HepG2 (cell line): ENCODE data around the gene TTLL6. TPM values are rescaled to one million over a fixed set of nuclear protein-coding genes. Genes with fewer than 3 reads are reported as not detected.

Source experiments
- DNMT1 ChIP-seq: sonication (generic); formaldehyde crosslinking; IDR thresholded peaks from 2 replicates; pipeline ENCODE4 v1.5.1; 2020; ENCODE audit warnings: mild to moderate bottlenecking, missing genetic modification reagents
- ELF1 ChIP-seq: sonication (generic); formaldehyde crosslinking; IDR thresholded peaks from 2 replicates; pipeline ENCODE4 v1.4.0; 2020; ENCODE audit warnings: missing genetic modification reagents
- GATAD2A ChIP-seq: IDR thresholded peaks from 2 replicates; pipeline ENCODE4 v1.6.1; 2016
- SKI ChIP-seq: fragments of 450-650 bp; IDR thresholded peaks from one replicate; pipeline ENCODE4 v1.6.1; 2018; ENCODE audit warnings: mild to moderate bottlenecking; ENCODE audit not compliant: partially characterized antibody
- XRCC5 ChIP-seq: fragments of 200-400 bp; formaldehyde crosslinking; optimal IDR thresholded peaks from 2 replicates; pipeline ENCODE3; 2017; ENCODE audit warnings: mild to moderate bottlenecking, low read length
- ZFY ChIP-seq: sonication (generic); formaldehyde crosslinking; IDR thresholded peaks from 2 replicates; pipeline ENCODE4 v1.4.0; 2020; ENCODE audit warnings: missing genetic modification reagents
- ZNF451 ChIP-seq: sonication (generic); formaldehyde crosslinking; IDR thresholded peaks from 2 replicates; pipeline ENCODE4 v1.5.0; 2020; ENCODE audit warnings: mild to moderate bottlenecking, missing genetic modification reagents
- ZNF501 ChIP-seq: sonication (generic); formaldehyde crosslinking; IDR thresholded peaks from 2 replicates; pipeline ENCODE4 v1.5.1; 2020; ENCODE audit warnings: mild to moderate bottlenecking, moderate library complexity, missing genetic modification reagents
- ZNF567 ChIP-seq: sonication (generic); formaldehyde crosslinking; IDR thresholded peaks from 2 replicates; pipeline ENCODE4 v1.8.1; 2023; ENCODE audit warnings: mild to moderate bottlenecking, missing genetic modification reagents, borderline replicate concordance
- polyA plus RNA-seq, 8 experiments: library from polyadenylated mRNA; depleted of rRNA in 3 of 8; stranded (reverse) in 7 of 8; unstranded in 1 of 8; fragments of >200 nt; fragmentation: Illumina TruSeq in 4 of 8; extraction: Trizol in 4 of 8; gene quantifications; 2 replicates each; pipeline versions ENCODE4 v1.2.1 to v1.2.3, GENCODE V29; 2011 to 2016; ENCODE audit warnings: low read depth in 4 of 8, missing spikeins in 1 of 8, mixed read lengths in 1 of 8; ENCODE audit not compliant: insufficient read depth in 1 of 8
- total RNA-seq, 5 experiments: library from RNA; depleted of rRNA; stranded (reverse); fragments of >200 nt; fragmentation: Illumina TruSeq; extraction: Trizol; gene quantifications; 2 replicates each; pipeline ENCODE4 v1.2.3, GENCODE V29; 2016; ENCODE audit warnings: low read depth in 1 of 5
- TF ChIP-seq, protein P1 (sequence below): IDR thresholded peaks from 2 replicates; pipeline ENCODE4 v1.6.1; 2016; ENCODE audit warnings: low read depth
- TF ChIP-seq, protein P2 (sequence below): IDR thresholded peaks from 2 replicates; pipeline ENCODE4 v1.6.1; 2018; ENCODE audit warnings: missing genetic modification reagents
- TF ChIP-seq, protein P3 (sequence below): sonication (generic); formaldehyde crosslinking; IDR thresholded peaks from 2 replicates; pipeline ENCODE4 v1.9.0; 2022; ENCODE audit warnings: missing genetic modification reagents, mild to moderate bottlenecking, borderline replicate concordance
- TF ChIP-seq, protein P4 (sequence below): sonication (generic); formaldehyde crosslinking; IDR thresholded peaks from 2 replicates; pipeline ENCODE4 v1.4.0; 2020; ENCODE audit warnings: missing genetic modification reagents
- TF ChIP-seq, protein P5 (sequence below): sonication (generic); formaldehyde crosslinking; IDR thresholded peaks from 2 replicates; pipeline ENCODE4 v1.4.0; 2020; ENCODE audit warnings: missing genetic modification reagents, borderline replicate concordance

The TTLL6 gene
- total and polyA plus RNA-seq, 2 of the 13 experiments (the other 11 are each of a cell fraction or from before 2014, with no cell fraction given): 0.04 to 0.08 TPM

DNA sequence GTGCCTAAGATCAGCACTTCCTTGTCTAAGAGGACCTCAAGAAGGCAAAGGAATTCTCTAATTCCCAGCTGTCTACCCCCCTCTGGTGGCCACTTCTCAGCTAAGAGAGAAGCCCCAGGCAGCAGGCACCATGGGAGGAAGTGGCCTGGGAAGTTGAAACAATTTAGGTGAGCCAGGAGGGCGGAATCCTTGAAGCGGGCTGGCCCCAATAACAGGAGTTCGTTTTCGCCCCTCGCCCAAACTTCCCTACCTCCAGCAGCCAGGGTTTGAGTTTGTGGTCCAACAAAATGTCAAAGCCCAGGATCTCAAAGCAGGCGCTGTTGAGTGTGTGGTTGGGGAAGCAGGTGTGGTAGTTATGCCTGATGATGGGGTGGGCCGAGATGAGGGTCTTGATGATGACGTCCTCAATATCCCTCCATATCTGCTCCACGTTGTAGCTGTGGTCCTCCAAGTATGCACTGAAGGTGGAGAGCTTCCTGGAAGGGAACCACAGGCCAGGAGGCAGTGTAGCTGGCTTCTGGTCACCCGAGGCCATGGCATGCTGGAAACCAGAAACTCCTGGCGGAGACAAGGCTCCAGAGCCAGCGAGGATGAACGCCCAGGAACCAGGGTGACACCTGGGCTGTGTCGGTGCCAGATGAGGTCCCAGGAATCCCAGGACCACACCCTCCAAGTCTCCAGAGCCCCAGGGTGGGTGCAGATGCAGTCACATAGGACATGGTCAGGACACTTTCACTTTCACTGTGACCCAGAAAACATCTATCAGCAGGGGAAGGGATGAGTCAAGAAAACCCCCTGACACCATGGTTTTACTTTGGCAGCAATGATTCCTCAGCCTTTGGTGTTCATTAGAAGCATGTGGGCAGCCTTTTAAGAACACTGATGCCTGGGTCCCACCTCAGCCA, 25.6 kb downstream of the TTLL6 start (continued):
- TF ChIP-seq SKI (peak; percentile 7), ZNF451 (CRISPR knock-in tag) (peak; percentile 53; the same call in 1 of the 2 replicates), GATAD2A (CRISPR knock-in tag) (peak; percentile 15; the same call in 1 of the 2 replicates), ZNF567 (CRISPR knock-in tag) (0 out of 2 replicates have a peak, but pooled peaks have one; percentile 61), DNMT1 (CRISPR knock-in tag) (peak; percentile 55; the same call in 1 of the 2 replicates), ELF1 (peak; percentile 71), ZFY (CRISPR knock-in tag) (peak; percentile 68), ZNF501 (peak; percentile 91), XRCC5 (peak; percentile 87)
- TF ChIP-seq, protein P1, sequence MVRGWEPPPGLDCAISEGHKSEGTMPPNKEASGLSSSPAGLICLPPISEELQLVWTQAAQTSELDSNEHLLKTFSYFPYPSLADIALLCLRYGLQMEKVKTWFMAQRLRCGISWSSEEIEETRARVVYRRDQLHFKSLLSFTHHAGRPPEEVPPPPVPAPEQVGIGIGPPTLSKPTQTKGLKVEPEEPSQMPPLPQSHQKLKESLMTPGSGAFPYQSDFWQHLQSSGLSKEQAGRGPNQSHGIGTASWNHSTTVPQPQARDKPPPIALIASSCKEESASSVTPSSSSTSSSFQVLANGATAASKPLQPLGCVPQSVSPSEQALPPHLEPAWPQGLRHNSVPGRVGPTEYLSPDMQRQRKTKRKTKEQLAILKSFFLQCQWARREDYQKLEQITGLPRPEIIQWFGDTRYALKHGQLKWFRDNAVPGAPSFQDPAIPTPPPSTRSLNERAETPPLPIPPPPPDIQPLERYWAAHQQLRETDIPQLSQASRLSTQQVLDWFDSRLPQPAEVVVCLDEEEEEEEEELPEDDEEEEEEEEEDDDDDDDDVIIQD (CRISPR knock-in tag): 0 out of 2 replicates have a peak, but pooled peaks have one; percentile 10
- TF ChIP-seq, protein P2, sequence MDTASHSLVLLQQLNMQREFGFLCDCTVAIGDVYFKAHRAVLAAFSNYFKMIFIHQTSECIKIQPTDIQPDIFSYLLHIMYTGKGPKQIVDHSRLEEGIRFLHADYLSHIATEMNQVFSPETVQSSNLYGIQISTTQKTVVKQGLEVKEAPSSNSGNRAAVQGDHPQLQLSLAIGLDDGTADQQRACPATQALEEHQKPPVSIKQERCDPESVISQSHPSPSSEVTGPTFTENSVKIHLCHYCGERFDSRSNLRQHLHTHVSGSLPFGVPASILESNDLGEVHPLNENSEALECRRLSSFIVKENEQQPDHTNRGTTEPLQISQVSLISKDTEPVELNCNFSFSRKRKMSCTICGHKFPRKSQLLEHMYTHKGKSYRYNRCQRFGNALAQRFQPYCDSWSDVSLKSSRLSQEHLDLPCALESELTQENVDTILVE (CRISPR knock-in tag): 0 out of 2 replicates have a peak, but pooled peaks have one; percentile 45
- TF ChIP-seq, protein P3, sequence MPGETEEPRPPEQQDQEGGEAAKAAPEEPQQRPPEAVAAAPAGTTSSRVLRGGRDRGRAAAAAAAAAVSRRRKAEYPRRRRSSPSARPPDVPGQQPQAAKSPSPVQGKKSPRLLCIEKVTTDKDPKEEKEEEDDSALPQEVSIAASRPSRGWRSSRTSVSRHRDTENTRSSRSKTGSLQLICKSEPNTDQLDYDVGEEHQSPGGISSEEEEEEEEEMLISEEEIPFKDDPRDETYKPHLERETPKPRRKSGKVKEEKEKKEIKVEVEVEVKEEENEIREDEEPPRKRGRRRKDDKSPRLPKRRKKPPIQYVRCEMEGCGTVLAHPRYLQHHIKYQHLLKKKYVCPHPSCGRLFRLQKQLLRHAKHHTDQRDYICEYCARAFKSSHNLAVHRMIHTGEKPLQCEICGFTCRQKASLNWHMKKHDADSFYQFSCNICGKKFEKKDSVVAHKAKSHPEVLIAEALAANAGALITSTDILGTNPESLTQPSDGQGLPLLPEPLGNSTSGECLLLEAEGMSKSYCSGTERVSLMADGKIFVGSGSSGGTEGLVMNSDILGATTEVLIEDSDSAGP (CRISPR knock-in tag): peak; percentile 68
- TF ChIP-seq, protein P4, sequence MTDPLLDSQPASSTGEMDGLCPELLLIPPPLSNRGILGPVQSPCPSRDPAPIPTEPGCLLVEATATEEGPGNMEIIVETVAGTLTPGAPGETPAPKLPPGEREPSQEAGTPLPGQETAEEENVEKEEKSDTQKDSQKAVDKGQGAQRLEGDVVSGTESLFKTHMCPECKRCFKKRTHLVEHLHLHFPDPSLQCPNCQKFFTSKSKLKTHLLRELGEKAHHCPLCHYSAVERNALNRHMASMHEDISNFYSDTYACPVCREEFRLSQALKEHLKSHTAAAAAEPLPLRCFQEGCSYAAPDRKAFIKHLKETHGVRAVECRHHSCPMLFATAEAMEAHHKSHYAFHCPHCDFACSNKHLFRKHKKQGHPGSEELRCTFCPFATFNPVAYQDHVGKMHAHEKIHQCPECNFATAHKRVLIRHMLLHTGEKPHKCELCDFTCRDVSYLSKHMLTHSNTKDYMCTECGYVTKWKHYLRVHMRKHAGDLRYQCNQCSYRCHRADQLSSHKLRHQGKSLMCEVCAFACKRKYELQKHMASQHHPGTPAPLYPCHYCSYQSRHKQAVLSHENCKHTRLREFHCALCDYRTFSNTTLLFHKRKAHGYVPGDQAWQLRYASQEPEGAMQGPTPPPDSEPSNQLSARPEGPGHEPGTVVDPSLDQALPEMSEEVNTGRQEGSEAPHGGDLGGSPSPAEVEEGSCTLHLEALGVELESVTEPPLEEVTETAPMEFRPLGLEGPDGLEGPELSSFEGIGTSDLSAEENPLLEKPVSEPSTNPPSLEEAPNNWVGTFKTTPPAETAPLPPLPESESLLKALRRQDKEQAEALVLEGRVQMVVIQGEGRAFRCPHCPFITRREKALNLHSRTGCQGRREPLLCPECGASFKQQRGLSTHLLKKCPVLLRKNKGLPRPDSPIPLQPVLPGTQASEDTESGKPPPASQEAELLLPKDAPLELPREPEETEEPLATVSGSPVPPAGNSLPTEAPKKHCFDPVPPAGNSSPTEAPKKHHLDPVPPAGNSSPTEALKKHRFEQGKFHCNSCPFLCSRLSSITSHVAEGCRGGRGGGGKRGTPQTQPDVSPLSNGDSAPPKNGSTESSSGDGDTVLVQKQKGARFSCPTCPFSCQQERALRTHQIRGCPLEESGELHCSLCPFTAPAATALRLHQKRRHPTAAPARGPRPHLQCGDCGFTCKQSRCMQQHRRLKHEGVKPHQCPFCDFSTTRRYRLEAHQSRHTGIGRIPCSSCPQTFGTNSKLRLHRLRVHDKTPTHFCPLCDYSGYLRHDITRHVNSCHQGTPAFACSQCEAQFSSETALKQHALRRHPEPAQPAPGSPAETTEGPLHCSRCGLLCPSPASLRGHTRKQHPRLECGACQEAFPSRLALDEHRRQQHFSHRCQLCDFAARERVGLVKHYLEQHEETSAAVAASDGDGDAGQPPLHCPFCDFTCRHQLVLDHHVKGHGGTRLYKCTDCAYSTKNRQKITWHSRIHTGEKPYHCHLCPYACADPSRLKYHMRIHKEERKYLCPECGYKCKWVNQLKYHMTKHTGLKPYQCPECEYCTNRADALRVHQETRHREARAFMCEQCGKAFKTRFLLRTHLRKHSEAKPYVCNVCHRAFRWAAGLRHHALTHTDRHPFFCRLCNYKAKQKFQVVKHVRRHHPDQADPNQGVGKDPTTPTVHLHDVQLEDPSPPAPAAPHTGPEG (CRISPR knock-in tag): 0 out of 2 replicates have a peak, but pooled peaks have one; percentile 1
- TF ChIP-seq, protein P5, sequence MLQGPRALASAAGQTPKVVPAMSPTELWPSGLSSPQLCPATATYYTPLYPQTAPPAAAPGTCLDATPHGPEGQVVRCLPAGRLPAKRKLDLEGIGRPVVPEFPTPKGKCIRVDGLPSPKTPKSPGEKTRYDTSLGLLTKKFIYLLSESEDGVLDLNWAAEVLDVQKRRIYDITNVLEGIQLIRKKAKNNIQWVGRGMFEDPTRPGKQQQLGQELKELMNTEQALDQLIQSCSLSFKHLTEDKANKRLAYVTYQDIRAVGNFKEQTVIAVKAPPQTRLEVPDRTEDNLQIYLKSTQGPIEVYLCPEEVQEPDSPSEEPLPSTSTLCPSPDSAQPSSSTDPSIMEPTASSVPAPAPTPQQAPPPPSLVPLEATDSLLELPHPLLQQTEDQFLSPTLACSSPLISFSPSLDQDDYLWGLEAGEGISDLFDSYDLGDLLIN: no peak
